NCI-H1694 (cell line): ENCODE measurements around the gene WNT7B.
"Not testable (repeated sequence)": the region's sequence is repeated elsewhere in the genome, so short reads cannot be mapped to it uniquely, and the experiment has no call there.

Experiments
- DNase-seq: peaks from one replicate; lab custom pipeline; 2025; lab: John Stamatoyannopoulos, UW

WNT7B gene

GRCh38 chr22:46008291-46008690 lies 31.3 kb upstream of the WNT7B start:
- no peak for DNase-seq

- DNase-seq, result peak; percentile 94
These were observed 30.9 kb upstream of the WNT7B start for GRCh38 chr22:46007848-46008261.

- DNase-seq, result no peak
These were observed 30.3 kb upstream of the WNT7B start for GRCh38 chr22:46007003-46007847.

- DNase-seq, result peak; percentile 72
These were observed 29.5 kb upstream of the WNT7B start for GRCh38 chr22:46006379-46007002.

GRCh38 chr22:46005116-46005705 lies 28.2 kb upstream of the WNT7B start:
- DNase-seq, result not testable (repeated sequence)

GRCh38 chr22:46004105-46004866 lies 27.3 kb upstream of the WNT7B start:
- DNase-seq, result no peak

GRCh38 chr22:46003271-46004091 lies 26.5 kb upstream of the WNT7B start:
- DNase-seq, result no peak

- no peak for DNase-seq
These were observed 25.9 kb upstream of the WNT7B start for GRCh38 chr22:46002757-46003270.

GRCh38 chr22:46001426-46002106 lies 24.6 kb upstream of the WNT7B start:
- no peak for DNase-seq

- DNase-seq, result no peak
These were observed 24.1 kb upstream of the WNT7B start for GRCh38 chr22:46001046-46001425.

- no peak for DNase-seq
These were observed 23.4 kb upstream of the WNT7B start for GRCh38 chr22:46000081-46001027.

- DNase-seq, result no peak
These were observed 22.5 kb upstream of the WNT7B start for GRCh38 chr22:45999379-45999971.

GRCh38 chr22:45998638-45999378 lies 21.8 kb upstream of the WNT7B start:
- no peak for DNase-seq

GRCh38 chr22:45997777-45998637 lies 21.0 kb upstream of the WNT7B start:
- no peak for DNase-seq

- DNase-seq, result peak; percentile 64
These were observed 20.3 kb upstream of the WNT7B start for GRCh38 chr22:45997077-45997776.

- no peak for DNase-seq
These were observed 19.5 kb upstream of the WNT7B start for GRCh38 chr22:45996241-45997076.
